PC-9 (cell line): ENCODE results near the gene STK39. TPM values are rescaled to one million over a fixed set of nuclear protein-coding genes. Genes with fewer than 3 reads are reported as not detected.
"Not testable (repeated sequence)": the region's sequence is repeated elsewhere in the genome, so short reads cannot be mapped to it uniquely, and the experiment has no call there.

Experiments
- BruUV-seq: library from RNA; stranded (reverse); fragments of 400-500 nt; replicated peaks from 2 replicates; lab custom pipeline; 2021; lab: Mats Ljungman, UMichigan
- CTCF ChIA-PET: fragments of 300-600 bp; sonication (Branson Sonifier 250); formaldehyde crosslinking; loops from one replicate; lab custom pipeline; 2022; ENCODE audit warnings: antibody characterized with exemption; lab: Charles Lee
- POLR2A ChIA-PET: fragments of 300-600 bp; sonication (Branson Sonifier 250); formaldehyde crosslinking; loops from one replicate; lab custom pipeline; 2022; ENCODE audit warnings: antibody characterized with exemption; ENCODE audit not compliant: unreplicated experiment; lab: Charles Lee
- DNase-seq, 2 experiments: peaks; one replicate each; pipeline versions ENCODE4 v3.0.0 to v3.0.0-alpha.2; 2015 to 2022; ENCODE audit warnings: mixed read lengths in 1 of 2
- H2AFZ ChIP-seq: fragments of 200-600 bp; sonication (generic); 2 replicates; pipeline ENCODE4 v1.8.1; 2017; ENCODE audit warnings: antibody characterized with exemption
- H3F3A ChIP-seq: fragments of 200-600 bp; sonication (generic); 2 replicates; pipeline ENCODE4 v1.8.1; 2017; ENCODE audit warnings: antibody characterized with exemption, mild to moderate bottlenecking, low read depth; ENCODE audit not compliant: insufficient read depth
- H3K27ac ChIP-seq: fragments of 200-600 bp; sonication (generic); 2 replicates; pipeline ENCODE4 v1.6.1; 2016; ENCODE audit warnings: mixed run types
- H3K27me3 ChIP-seq: fragments of 200-600 bp; sonication (generic); 2 replicates; pipeline ENCODE4 v1.6.1; 2016; ENCODE audit warnings: low read depth, mixed run types; ENCODE audit not compliant: insufficient read depth
- H3K36me3 ChIP-seq: fragments of 200-600 bp; sonication (generic); 2 replicates; pipeline ENCODE4 v1.6.1; 2016; ENCODE audit warnings: low read depth, mixed run types
- H3K4me1 ChIP-seq: fragments of 200-600 bp; sonication (generic); replicated peaks from 2 replicates; pipeline ENCODE4 v1.6.1; 2016; ENCODE audit warnings: mixed run types; ENCODE audit not compliant: insufficient read depth
- H3K4me2 ChIP-seq: fragments of 200-600 bp; sonication (generic); 2 replicates; pipeline ENCODE4 v1.6.1; 2017; ENCODE audit warnings: mixed run types
- H3K4me3 ChIP-seq: fragments of 200-600 bp; sonication (generic); 2 replicates; pipeline ENCODE4 v1.6.1; 2016; ENCODE audit warnings: mixed run types
- H3K79me2 ChIP-seq: fragments of 200-600 bp; sonication (generic); 2 replicates; pipeline ENCODE4 v1.6.1; 2017; ENCODE audit warnings: low read depth, mixed run types
- H3K9me2 ChIP-seq: fragments of 200-600 bp; sonication (generic); 2 replicates; pipeline ENCODE4 v1.8.1; 2017; ENCODE audit warnings: mild to moderate bottlenecking; ENCODE audit not compliant: insufficient read depth
- H3K9me3 ChIP-seq: fragments of 200-600 bp; sonication (generic); 2 replicates; pipeline ENCODE4 v1.8.1; 2016; ENCODE audit warnings: low read depth; ENCODE audit not compliant: insufficient read depth
- H4K20me1 ChIP-seq: fragments of 200-600 bp; sonication (generic); 2 replicates; pipeline ENCODE4 v1.8.1; 2017; ENCODE audit not compliant: insufficient read depth
- CTCF ChIP-seq: fragments of 200-600 bp; sonication (generic); conservative IDR thresholded peaks from 2 replicates; pipeline ENCODE4 v1.6.1; 2017; ENCODE audit warnings: mixed run types, antibody characterized with exemption, mild to moderate bottlenecking, moderate library complexity
- EZH2 ChIP-seq: fragments of 200-600 bp; sonication (generic); IDR thresholded peaks from 2 replicates; pipeline ENCODE4 v1.8.0; 2017; ENCODE audit warnings: antibody characterized with exemption, low read depth
- intact Hi-C: fragments of 100-400 bp; cut with micrococcal nuclease; formaldehyde crosslinking; loops from one replicate; pipeline ENCODE4 v1.10.0; 2022; ENCODE audit not compliant: unreplicated experiment
- total RNA-seq: library from RNA; stranded (reverse); gene quantifications from 2 replicates; pipeline ENCODE4 v1.2.3, GENCODE V29; 2021

STK39 gene
- total RNA-seq, 1 experiment from 2014 or later, result 14.5 TPM

- H2AFZ ChIP-seq, result no peak overlapping the region
- CTCF ChIA-PET, result no interaction called here
- H3K9me3 ChIP-seq, result no peaks in the 10 kb centered on the region
- no peaks in the 10 kb centered on the region for H3K9me2 ChIP-seq
- no peaks in the 10 kb centered on the region for H3K36me3 ChIP-seq
- H3K79me2 ChIP-seq, result no peaks in the 10 kb centered on the region
- H3K4me1 ChIP-seq, result no peaks in the 10 kb centered on the region
- POLR2A ChIA-PET, result no interaction called here
- no peaks in the 10 kb centered on the region for H3F3A ChIP-seq
- TF ChIP-seq CTCF (no peak), EZH2 (no peak)
- intact Hi-C loops, result no loop called here
- no peak for DNase-seq
- H3K27ac ChIP-seq, result no peak overlapping the region
- no peaks in the 10 kb centered on the region for H3K27me3 ChIP-seq
- BruUV-seq, result no TSS peak
- H3K4me2 ChIP-seq, result no peak overlapping the region
- no peak overlapping the region for H3K4me3 ChIP-seq
- H4K20me1 ChIP-seq, result no peaks in the 10 kb centered on the region
Observed at GRCh38 chr2:168085801-168086361, 161.5 kb downstream of the STK39 start.

GRCh38 chr2:168084288-168084687 lies 163.1 kb downstream of the STK39 start:
- POLR2A ChIA-PET, result no interaction called here

GRCh38 chr2:168081452-168081851 lies 165.9 kb downstream of the STK39 start:
- H2AFZ ChIP-seq, H3K27me3 ChIP-seq, H3K79me2 ChIP-seq, H3K4me2 ChIP-seq, H3K4me1 ChIP-seq, H3K9me2 ChIP-seq, H3K9me3 ChIP-seq, intact Hi-C loops, DNase-seq, H3K4me3 ChIP-seq, H4K20me1 ChIP-seq, CTCF ChIA-PET, POLR2A ChIA-PET, H3K36me3 ChIP-seq, H3F3A ChIP-seq, BruUV-seq, H3K27ac ChIP-seq: not testable (repeated sequence)

More at GRCh38 chr2:168084288-168084687, 163.1 kb downstream of the STK39 start:
- no peaks in the 10 kb centered on the region for H3K79me2 ChIP-seq
- intact Hi-C loops, result no loop called here
- no peak overlapping the region for H2AFZ ChIP-seq
- H3K9me2 ChIP-seq, result no peaks in the 10 kb centered on the region
- H3K9me3 ChIP-seq, result no peaks in the 10 kb centered on the region
- DNase-seq, result no peak
- H4K20me1 ChIP-seq, result no peaks in the 10 kb centered on the region
- H3K4me3 ChIP-seq, result no peak overlapping the region
- H3K36me3 ChIP-seq, result no peaks in the 10 kb centered on the region
- TF ChIP-seq CTCF (no peak), EZH2 (no peak)
- CTCF ChIA-PET, result no interaction called here
- BruUV-seq, result no TSS peak
- H3K27ac ChIP-seq, result no peak overlapping the region
- no peaks in the 10 kb centered on the region for H3F3A ChIP-seq
- no peak overlapping the region for H3K4me2 ChIP-seq
- H3K27me3 ChIP-seq, result no peaks in the 10 kb centered on the region
- no peaks in the 10 kb centered on the region for H3K4me1 ChIP-seq

- ChIA-PET CTCF (no interaction called here), POLR2A (no interaction called here)
- no peak for TF ChIP-seq EZH2
- no peak for TF ChIP-seq CTCF
- Histone ChIP-seq H3K79me2 (no peaks in the 10 kb centered on the region), H3K9me3 (no peaks in the 10 kb centered on the region), H3K36me3 (no peaks in the 10 kb centered on the region), H3F3A (no peaks in the 10 kb centered on the region; the same call in 1 of the 2 replicates), H3K9me2 (no peaks in the 10 kb centered on the region), H3K27me3 (no peaks in the 10 kb centered on the region), H2AFZ (no peak overlapping the region), H3K4me3 (no peak overlapping the region), H3K4me2 (no peak overlapping the region), H3K4me1 (no peaks in the 10 kb centered on the region), H3K27ac (no peak overlapping the region), H4K20me1 (no peaks in the 10 kb centered on the region)
- no peak for DNase-seq
- intact Hi-C loops, result no loop called here
- no TSS peak for BruUV-seq
Observed at GRCh38 chr2:168079236-168079635, 168.2 kb downstream of the STK39 start.
